ENCODE data around the gene GSK3B.

GSK3B gene

GRCh38 chr3:120093911-120094775 is at the start of gene GSK3B:
GSK3B (minus strand) TSS chr3:120094447; CDS start chr3:120093434, 1,013 bp downstream.
- peak; percentile 75 for DNase-seq

DNA sequence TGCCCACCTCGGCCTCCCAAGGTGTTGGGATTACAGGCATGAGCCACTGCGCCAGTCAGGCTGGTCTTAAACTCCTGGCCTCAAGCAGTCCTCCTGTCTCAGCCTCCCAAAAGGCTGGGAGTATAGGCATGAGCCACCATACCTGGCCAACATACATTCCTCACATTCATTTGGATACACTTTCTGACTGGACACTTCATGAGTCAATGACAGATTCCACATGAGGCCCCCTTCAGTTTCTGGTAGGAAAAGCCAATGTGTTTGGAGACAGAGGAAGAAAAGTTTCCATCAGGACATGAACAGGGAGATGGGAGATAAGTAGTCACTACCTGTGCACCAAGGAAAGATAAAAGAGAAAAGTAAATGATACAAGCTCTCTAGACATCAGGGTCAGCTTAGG is 49.4 kb upstream of the GSK3B start:
- DNase-seq: no peak

- DNase-seq: no peak
These were observed 48.0 kb upstream of the GSK3B start for GRCh38 chr3:120142236-120142635.

GRCh38 chr3:120140098-120140742 is 46.0 kb upstream of the GSK3B start:
- no peak for DNase-seq

DNA sequence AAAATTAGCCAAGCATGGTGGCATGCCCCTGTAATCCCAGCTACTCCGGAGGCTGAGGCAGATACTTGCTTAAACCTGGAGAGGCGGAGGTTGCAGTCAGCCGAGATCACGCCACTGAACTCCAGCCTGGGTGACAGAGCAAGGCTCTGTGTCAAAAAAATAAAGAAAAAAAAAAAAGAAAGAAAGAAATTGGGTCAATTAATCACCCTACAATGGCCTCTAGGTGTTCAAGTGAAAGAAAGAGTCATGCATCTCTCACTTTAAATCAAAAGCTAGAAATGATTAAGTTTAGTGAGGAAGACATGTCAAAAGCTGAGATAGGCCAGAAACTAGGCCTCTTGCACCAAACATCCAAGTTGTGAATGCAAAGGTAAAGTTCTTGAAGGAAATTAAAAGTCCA is 44.9 kb upstream of the GSK3B start:
- no peak for DNase-seq

DNA sequence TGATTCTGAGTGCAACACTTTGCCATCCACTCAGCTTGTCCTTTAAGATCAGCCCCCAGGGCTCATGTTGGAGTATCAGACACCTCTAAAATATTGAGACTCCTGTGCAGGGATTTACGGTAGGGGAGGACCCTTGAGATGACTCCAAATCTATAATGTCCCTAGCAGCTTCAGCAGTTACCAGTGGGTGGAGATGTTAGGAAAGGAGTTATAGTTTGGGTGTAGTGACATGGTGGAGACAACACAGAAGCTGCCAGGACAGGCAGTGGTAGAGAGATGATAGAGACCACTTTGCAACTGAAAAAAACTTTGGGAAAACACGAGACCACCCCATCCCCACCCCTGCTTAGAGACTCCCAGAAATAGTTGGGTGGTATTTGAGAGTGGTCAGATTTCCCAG is 43.3 kb upstream of the GSK3B start:
- DNase-seq: no peak

DNA sequence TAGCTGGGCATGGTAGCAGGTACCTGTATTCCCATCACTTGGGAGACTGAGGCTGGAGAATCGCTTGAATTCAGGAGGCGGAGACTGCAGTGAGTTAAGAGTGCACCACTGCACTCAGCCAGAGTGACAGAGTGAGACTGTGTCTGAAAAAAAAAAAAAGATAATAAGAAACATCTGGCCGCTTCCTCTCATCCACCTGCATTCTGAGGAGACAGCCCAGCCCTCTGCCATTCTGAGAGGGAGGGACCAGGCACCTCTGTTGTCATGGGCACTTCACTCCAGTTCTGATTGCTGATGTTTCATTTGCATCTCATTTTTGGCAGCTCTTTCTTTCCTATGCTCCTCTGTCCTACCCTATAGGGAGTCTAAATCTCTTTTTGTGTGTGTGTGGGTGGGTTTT is 36.4 kb upstream of the GSK3B start:
- no peak for DNase-seq

DNA sequence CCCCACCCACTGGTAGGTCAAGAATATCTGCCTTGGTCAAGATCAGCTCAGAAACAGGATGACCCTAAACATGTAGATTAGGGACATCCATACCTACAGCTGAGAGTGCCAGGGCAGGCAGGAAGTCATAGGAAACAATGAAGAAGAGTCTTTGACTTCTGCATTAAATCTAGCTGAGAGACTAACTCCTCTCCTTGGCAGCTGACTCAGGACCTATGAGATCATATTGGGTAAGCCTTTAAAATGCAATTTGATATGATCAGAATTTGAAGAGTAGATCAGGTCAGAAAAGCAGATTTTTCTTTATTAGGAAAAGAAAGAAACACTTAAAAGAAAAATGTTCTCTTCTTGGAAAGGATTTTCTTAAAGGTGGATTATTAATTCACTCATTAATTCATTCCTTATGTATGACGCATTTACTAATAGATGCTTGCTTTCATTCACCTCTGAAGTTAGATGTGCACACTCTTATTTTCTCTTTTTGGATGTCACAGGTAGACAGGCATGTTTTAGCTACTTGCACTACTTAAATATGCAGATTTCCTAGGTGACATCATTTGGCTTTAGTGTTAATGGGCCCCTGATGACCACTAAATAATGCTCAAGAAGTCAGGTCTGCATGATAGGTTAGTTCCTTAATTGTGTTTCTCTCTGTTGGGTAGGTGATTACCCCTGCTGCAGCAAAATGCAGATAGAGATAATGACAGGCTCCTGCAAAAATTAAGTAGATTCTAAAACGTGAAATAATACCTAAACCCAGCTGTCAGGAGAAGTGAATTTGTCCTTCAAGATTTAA is 35.7 kb upstream of the GSK3B start:
- no peak for DNase-seq

GRCh38 chr3:120129051-120129450 is 34.8 kb upstream of the GSK3B start:
- no peak for DNase-seq

- no peak for DNase-seq
These were observed 31.7 kb upstream of the GSK3B start for GRCh38 chr3:120125992-120126391.

DNA sequence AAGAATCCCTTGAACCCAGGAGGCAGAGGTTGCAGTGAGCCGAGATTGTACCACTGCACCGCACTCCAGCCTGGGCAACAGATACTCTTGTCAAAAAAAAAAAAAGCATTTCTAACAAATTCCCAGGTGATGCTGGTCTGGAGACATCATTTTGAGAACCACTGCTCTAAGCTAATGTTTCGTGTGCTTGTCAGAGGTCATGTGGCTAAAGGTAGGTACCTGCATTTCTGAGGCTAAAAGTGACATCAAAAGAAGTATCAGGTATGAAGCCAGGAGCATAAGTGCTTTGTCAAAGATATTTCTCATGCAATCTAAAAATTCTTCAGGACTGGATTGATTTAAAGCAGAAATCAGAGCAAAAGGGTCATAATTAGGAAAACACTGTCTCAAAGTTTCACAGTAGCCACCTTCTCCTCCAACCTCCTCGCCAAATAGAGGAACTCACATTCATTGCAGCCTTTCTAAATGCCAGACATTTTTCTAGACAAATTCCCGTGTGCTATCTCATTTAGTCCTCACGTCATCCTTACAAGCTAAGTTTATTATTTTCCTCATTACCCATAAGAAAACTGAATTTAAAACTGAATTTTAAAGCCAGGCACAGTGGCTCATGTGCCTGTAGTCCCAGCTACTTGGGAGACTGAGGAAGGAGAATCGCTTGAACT is 25.7 kb upstream of the GSK3B start:
- no peak for DNase-seq

DNA sequence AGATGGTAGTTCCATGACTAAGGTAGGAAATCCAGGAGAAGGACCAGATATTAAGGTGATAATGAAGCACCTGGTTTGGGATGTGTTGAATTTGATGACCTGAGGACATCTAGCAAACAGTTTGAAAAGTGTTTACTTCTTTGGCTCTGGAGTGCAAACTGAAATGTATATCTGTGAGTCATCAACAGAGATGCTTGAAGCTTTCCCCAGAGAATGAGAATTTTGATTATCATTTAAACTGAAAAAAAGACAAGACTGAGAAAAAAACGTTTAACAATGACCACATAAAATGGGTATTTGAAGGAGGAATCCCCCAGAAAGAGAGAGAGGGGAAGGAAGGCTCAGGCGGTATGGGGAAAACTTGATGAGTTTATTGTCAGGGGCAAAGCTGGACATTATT is 20.7 kb upstream of the GSK3B start:
- no peak for DNase-seq

DNA sequence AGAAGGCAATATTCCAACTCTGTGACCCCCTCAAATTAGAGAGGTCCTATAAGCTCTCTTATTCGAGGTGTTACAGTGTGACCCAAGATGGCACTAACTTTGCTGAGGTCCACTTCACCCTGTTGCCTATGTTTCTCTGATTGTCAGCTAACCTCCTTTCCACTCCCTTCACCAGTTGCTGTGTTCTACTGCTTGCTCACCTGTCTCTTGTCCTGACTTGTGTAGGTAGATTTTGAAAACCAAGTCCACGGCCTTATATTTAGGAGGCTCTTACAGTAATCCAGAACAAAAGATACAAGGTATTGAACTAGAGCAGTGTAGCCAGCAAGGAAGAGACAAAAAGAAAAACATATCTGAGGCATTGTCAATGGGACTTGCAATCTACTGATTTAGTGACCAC is 20.1 kb upstream of the GSK3B start:
- no peak for DNase-seq

DNA sequence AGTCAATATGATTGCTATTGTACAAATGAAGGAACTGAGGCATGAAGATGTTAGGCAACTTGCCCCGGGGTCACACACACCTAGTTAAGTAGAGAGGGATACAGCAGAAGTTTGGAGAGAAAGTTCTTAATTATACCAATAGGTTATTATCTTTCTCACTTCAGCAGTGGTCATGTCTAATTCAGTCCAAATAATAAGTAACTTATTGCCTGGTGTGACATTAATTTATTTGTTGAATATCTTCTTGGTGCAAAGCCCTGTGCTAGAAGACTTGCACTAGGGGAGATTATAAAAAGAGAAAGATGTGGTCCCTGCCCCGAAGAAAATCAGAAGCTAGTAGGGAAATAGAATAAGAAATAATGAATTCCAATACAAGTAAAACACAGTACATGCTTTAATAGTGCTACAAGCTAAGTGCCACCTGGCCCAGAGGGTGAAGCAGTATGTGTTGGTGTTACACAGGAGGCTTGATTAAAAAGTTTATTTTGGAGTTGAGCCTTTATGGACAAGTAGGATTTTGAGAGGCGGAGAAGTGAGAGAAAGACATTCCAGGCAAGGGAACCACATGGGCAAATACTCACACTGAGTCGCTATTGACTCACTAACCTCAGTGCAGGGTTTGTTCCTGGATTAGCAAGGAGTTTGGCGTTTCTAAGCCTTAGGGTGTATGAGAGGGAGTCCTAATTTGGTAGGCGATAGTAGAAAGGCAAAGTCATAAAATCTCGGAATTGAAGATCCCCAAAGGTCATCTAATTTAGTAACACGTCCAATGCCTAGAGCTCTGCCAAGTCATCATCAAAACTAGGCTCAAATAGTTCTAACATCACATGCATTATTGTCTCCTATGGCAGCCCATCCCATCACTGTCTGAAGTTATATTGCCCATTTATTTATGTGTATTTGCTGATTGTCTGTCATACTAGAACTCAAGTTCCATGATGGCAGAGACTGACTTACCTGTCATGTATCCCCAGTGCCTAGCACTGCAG is 19.2 kb upstream of the GSK3B start:
- DNase-seq: no peak

DNA sequence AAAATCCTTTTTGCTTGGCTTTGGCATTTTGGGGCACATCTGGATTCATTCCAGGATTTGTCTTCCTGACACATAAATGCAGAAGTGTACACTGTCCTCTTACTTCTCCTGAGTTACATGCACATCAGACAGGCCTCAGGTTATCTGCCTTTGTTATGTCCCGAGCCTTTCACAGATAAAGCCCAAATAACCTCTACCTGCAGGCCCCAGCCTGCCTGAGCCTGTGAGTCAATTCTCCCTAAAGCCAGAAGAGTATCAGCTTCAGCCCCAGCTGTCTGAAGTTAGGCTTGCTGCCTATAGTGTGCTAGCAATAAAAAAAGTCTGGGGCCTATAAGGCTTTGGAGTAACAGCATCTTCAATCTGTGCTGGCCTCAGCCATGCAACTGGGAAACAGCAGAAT is 17.7 kb upstream of the GSK3B start:
- no peak for DNase-seq

- DNase-seq: no peak
These were observed 9.0 kb upstream of the GSK3B start for GRCh38 chr3:120103276-120103675.

- DNase-seq: no peak
These were observed 8.4 kb upstream of the GSK3B start for GRCh38 chr3:120102674-120103073.

GRCh38 chr3:120102232-120102631 is 8.0 kb upstream of the GSK3B start:
- DNase-seq: no peak

- no peak for DNase-seq
These were observed 7.4 kb upstream of the GSK3B start for GRCh38 chr3:120101624-120102023.

DNA sequence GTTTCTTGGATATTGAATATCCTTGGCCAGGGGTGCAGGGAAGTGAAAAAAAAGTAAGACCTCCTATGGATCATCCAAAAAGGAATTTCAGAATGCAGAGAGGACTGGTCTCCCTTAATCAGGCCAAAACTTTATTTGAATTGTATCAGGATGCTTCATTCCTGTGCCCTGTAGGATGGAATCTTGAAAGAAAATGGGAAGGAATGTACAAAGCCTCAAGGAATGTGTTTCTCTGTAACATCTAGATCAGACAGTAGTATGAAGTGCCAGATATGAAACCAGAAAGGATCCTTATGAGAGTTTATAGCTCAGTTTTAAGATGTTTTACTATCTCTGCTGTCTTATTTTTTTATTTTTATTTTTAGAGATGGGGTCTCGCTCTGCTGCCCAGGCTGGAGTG is 6.5 kb upstream of the GSK3B start:
- no peak for DNase-seq

GRCh38 chr3:120098710-120099109 is 4.5 kb upstream of the GSK3B start:
- no peak for DNase-seq

- DNase-seq: no peak
These were observed 1.8 kb upstream of the GSK3B start for GRCh38 chr3:120095979-120096426.

All from CD4-positive, alpha-beta T cell treated with Interleukin-15 for 1 hour (primary cell).